Trophoblast cell (in vitro differentiated cells and primary cell): ENCODE measurements around the gene ZNF516.

Source experiments
- DNase-seq, 2 donors: peaks; one replicate each; pipeline ENCODE4 v3.0.0-alpha.2; 2016
- H2AFZ ChIP-seq: 2 replicates; pipeline ENCODE4 v1.6.1; 2013; ENCODE audit warnings: low read length, moderate library complexity, mild to moderate bottlenecking; ENCODE audit not compliant: insufficient read depth, poor library complexity
- H2AK5ac ChIP-seq: 2 replicates; pipeline ENCODE4 v1.6.1; 2013; ENCODE audit warnings: mild to moderate bottlenecking, low read length
- H2BK120ac ChIP-seq: 2 replicates; pipeline ENCODE4 v1.6.1; 2013; ENCODE audit warnings: low read length, mild to moderate bottlenecking, moderate library complexity; ENCODE audit not compliant: insufficient read depth, poor library complexity
- H2BK12ac ChIP-seq: 2 replicates; pipeline ENCODE4 v1.6.1; 2013; ENCODE audit warnings: mild to moderate bottlenecking, low read length, moderate library complexity
- H2BK5ac ChIP-seq: 2 replicates; pipeline ENCODE4 v1.6.1; 2013; ENCODE audit warnings: low read length, low read depth, moderate library complexity, mild to moderate bottlenecking; ENCODE audit not compliant: poor library complexity
- H3K14ac ChIP-seq: 2 replicates; pipeline ENCODE4 v1.6.1; 2013; ENCODE audit warnings: mild to moderate bottlenecking, low read length
- H3K18ac ChIP-seq: 2 replicates; pipeline ENCODE4 v1.6.1; 2013; ENCODE audit warnings: mild to moderate bottlenecking, low read length
- H3K23ac ChIP-seq: 2 replicates; pipeline ENCODE4 v1.6.1; 2013; ENCODE audit warnings: low read length
- H3K27ac ChIP-seq: 2 replicates; pipeline ENCODE4 v1.5.1; 2013; ENCODE audit warnings: low read depth, mild to moderate bottlenecking, inconsistent platforms, low read length, moderate library complexity
- H3K27me3 ChIP-seq: 2 replicates; pipeline ENCODE4 v1.6.1; 2013; ENCODE audit warnings: inconsistent platforms, mild to moderate bottlenecking, low read length, moderate library complexity; ENCODE audit not compliant: insufficient read depth
- H3K36me3 ChIP-seq, 2 experiments: 1 replicate in 1 of 2; 2 replicates in 1 of 2; pipeline ENCODE4 v1.6.1; 2013; ENCODE audit warnings: low read length in 2 of 2, mild to moderate bottlenecking in 2 of 2, moderate library complexity in 1 of 2; ENCODE audit not compliant: insufficient read depth in 2 of 2, control insufficient read depth in 1 of 2
- H3K4ac ChIP-seq: 2 replicates; pipeline ENCODE4 v1.6.1; 2013; ENCODE audit warnings: low read depth, mild to moderate bottlenecking, low read length, moderate library complexity
- H3K4me1 ChIP-seq, 2 experiments: 1 replicate in 1 of 2; 2 replicates in 1 of 2; pipeline ENCODE4 v1.6.1; 2013; ENCODE audit warnings: low read length in 2 of 2, mild to moderate bottlenecking in 2 of 2, moderate library complexity in 1 of 2; ENCODE audit not compliant: insufficient read depth in 2 of 2, control insufficient read depth in 1 of 2
- H3K4me2 ChIP-seq: 2 replicates; pipeline ENCODE4 v1.6.1; 2013; ENCODE audit warnings: inconsistent platforms, mild to moderate bottlenecking, low read length, moderate library complexity
- H3K4me3 ChIP-seq: 2 replicates; pipeline ENCODE4 v1.5.1; 2013; ENCODE audit warnings: mild to moderate bottlenecking, low read depth, low read length, inconsistent platforms
- H3K79me1 ChIP-seq: one replicate; pipeline ENCODE4 v1.6.1; 2013; ENCODE audit warnings: low read length
- H3K79me2 ChIP-seq: 2 replicates; pipeline ENCODE4 v1.6.1; 2013; ENCODE audit warnings: low read length, mild to moderate bottlenecking; ENCODE audit not compliant: control insufficient read depth, insufficient read depth, poor library complexity
- H3K9ac ChIP-seq: 2 replicates; pipeline ENCODE4 v1.6.1; 2013; ENCODE audit warnings: mild to moderate bottlenecking, low read length
- H3K9me3 ChIP-seq: 2 replicates; pipeline ENCODE4 v1.6.1; 2013; ENCODE audit warnings: low read depth, mild to moderate bottlenecking, control low read depth, inconsistent platforms, low read length; ENCODE audit not compliant: insufficient read depth
- H4K12ac ChIP-seq: 2 replicates; pipeline ENCODE4 v1.6.1; 2013; ENCODE audit warnings: low read depth, mild to moderate bottlenecking, low read length, moderate library complexity
- H4K8ac ChIP-seq: 2 replicates; pipeline ENCODE4 v1.6.1; 2013; ENCODE audit warnings: low read depth, mild to moderate bottlenecking, low read length, moderate library complexity
- H4K91ac ChIP-seq: one replicate; pipeline ENCODE4 v1.6.1; 2013; ENCODE audit warnings: low read depth, mild to moderate bottlenecking, low read length, moderate library complexity
- WGBS: extraction: QIAGEN DNeasy Blood & Tissue Kit; methylation state at CpG from one replicate; pipeline ENCODE4 v1.1.7; 2013; ENCODE audit warnings: missing lambda C conversion rate; ENCODE audit not compliant: insufficient read length, insufficient coverage; ENCODE audit errors: extremely low coverage; 5-methylcytosine and 5-hydroxymethylcytosine counted together

Gene ZNF516

GRCh38 chr18:76358774-76359173 lies 136.3 kb downstream of the ZNF516 start:
- no peak overlapping the region for H2AFZ ChIP-seq
- no peaks in the 10 kb centered on the region for H3K9me3 ChIP-seq
- H2BK120ac ChIP-seq: no peak overlapping the region
- no peak overlapping the region for H2BK12ac ChIP-seq
- no peak overlapping the region for H3K23ac ChIP-seq
- no peak overlapping the region for H3K4me2 ChIP-seq
- WGBS: no CpG with 5 or more reads among the region's 8 CpGs
- H3K4ac ChIP-seq: no peak overlapping the region
- peaks cover 2% of the 10 kb centered on the region for H3K79me1 ChIP-seq
- H3K27me3 ChIP-seq: no peaks in the 10 kb centered on the region
- H4K91ac ChIP-seq: no peak overlapping the region
- H2BK5ac ChIP-seq: no peak overlapping the region
- H4K12ac ChIP-seq: no peak overlapping the region
- no peak overlapping the region for H3K4me3 ChIP-seq
- H3K4me1 ChIP-seq: peaks cover 1 to 2% of the 10 kb centered on the region in 2 experiments
- no peak overlapping the region for H3K9ac ChIP-seq
- peaks cover 6 to 7% of the 10 kb centered on the region in 2 experiments for H3K36me3 ChIP-seq
- DNase-seq: no peak
- H3K79me2 ChIP-seq: no peaks in the 10 kb centered on the region
- no peak overlapping the region for H2AK5ac ChIP-seq
- no peak overlapping the region for H3K18ac ChIP-seq
- no peak overlapping the region for H3K27ac ChIP-seq
- no peak overlapping the region for H4K8ac ChIP-seq
- H3K14ac ChIP-seq: no peak overlapping the region

GRCh38 chr18:76357585-76358260 lies 137.3 kb downstream of the ZNF516 start:
- Histone ChIP-seq H2AK5ac (no peak overlapping the region), H2BK120ac (no peak overlapping the region), H2AFZ (no peak overlapping the region), H2BK5ac (no peak overlapping the region), H3K79me1 (no peaks in the 10 kb centered on the region), H3K4me2 (no peak overlapping the region), H3K14ac (no peak overlapping the region), H3K4me3 (no peak overlapping the region), H3K9ac (no peak overlapping the region), H3K79me2 (no peaks in the 10 kb centered on the region), H3K18ac (no peak overlapping the region), H3K4me1 (no peaks in the 10 kb centered on the region), H4K8ac (no peak overlapping the region), H4K91ac (no peak overlapping the region), H4K12ac (no peak overlapping the region), H3K36me3 (peaks cover 6 to 8% of the 10 kb centered on the region in 2 experiments), H3K4ac (no peak overlapping the region), H3K27me3 (no peaks in the 10 kb centered on the region), H3K9me3 (peaks cover 2% of the 10 kb centered on the region), H3K27ac (no peak overlapping the region), H2BK12ac (no peak overlapping the region), H3K23ac (no peak overlapping the region)
- no CpG with 5 or more reads among the region's 12 CpGs for WGBS
- no peak for DNase-seq

GRCh38 chr18:76357174-76357573 lies 137.9 kb downstream of the ZNF516 start:
- DNase-seq: no peak
- peaks cover 6% of the 10 kb centered on the region in 2 experiments for H3K36me3 ChIP-seq
- H3K9me3 ChIP-seq: peaks cover 2% of the 10 kb centered on the region
- H3K14ac ChIP-seq: no peak overlapping the region
- H2BK5ac ChIP-seq: no peak overlapping the region
- WGBS: no CpG with 5 or more reads among the region's 26 CpGs
- H2AFZ ChIP-seq: no peak overlapping the region
- no peak overlapping the region for H3K4me2 ChIP-seq
- no peaks in the 10 kb centered on the region for H3K27me3 ChIP-seq
- no peak overlapping the region for H2BK12ac ChIP-seq
- H3K4ac ChIP-seq: no peak overlapping the region
- H2AK5ac ChIP-seq: no peak overlapping the region
- no peak overlapping the region for H4K8ac ChIP-seq
- no peak overlapping the region for H3K23ac ChIP-seq
- H3K27ac ChIP-seq: no peak overlapping the region
- H3K79me2 ChIP-seq: no peaks in the 10 kb centered on the region
- no peak overlapping the region for H3K4me3 ChIP-seq
- H3K9ac ChIP-seq: no peak overlapping the region
- H3K18ac ChIP-seq: no peak overlapping the region
- no peak overlapping the region for H2BK120ac ChIP-seq
- no peak overlapping the region for H4K91ac ChIP-seq
- no peaks in the 10 kb centered on the region for H3K79me1 ChIP-seq
- no peak overlapping the region for H4K12ac ChIP-seq
- no peaks in the 10 kb centered on the region for H3K4me1 ChIP-seq

GRCh38 chr18:76356666-76357065 lies 138.4 kb downstream of the ZNF516 start:
- no CpG with 5 or more reads among the region's 10 CpGs for WGBS

More at GRCh38 chr18:76356666-76357065, 138.4 kb downstream of the ZNF516 start:
- H4K8ac ChIP-seq: no peak overlapping the region
- H2BK5ac ChIP-seq: no peak overlapping the region
- H3K18ac ChIP-seq: no peak overlapping the region
- H2BK12ac ChIP-seq: no peak overlapping the region
- H4K12ac ChIP-seq: no peak overlapping the region
- H2BK120ac ChIP-seq: no peak overlapping the region
- no peaks in the 10 kb centered on the region for H3K4me1 ChIP-seq
- H3K4ac ChIP-seq: no peak overlapping the region
- H3K23ac ChIP-seq: no peak overlapping the region
- H3K4me2 ChIP-seq: no peak overlapping the region
- DNase-seq: no peak
- no peak overlapping the region for H2AFZ ChIP-seq
- peaks cover 4 to 5% of the 10 kb centered on the region in 2 experiments for H3K36me3 ChIP-seq
- H3K27me3 ChIP-seq: no peaks in the 10 kb centered on the region
- no peak overlapping the region for H3K27ac ChIP-seq
- no peak overlapping the region for H3K4me3 ChIP-seq
- no peak overlapping the region for H4K91ac ChIP-seq
- no peak overlapping the region for H3K14ac ChIP-seq
- H3K79me2 ChIP-seq: no peaks in the 10 kb centered on the region
- H3K9me3 ChIP-seq: peaks cover 2% of the 10 kb centered on the region
- no peak overlapping the region for H3K9ac ChIP-seq
- H2AK5ac ChIP-seq: no peak overlapping the region
- H3K79me1 ChIP-seq: no peaks in the 10 kb centered on the region
